Measurements from ENCODE around the gene FNDC7. TPM values are rescaled to one million over a fixed set of nuclear protein-coding genes. Genes with fewer than 3 reads are reported as not detected.

Gene FNDC7
- total and polyA plus RNA-seq, 10 of the 15 experiments (the other 5 are each of a cell fraction or from before 2014, with no cell fraction given) = not detected

DNA sequence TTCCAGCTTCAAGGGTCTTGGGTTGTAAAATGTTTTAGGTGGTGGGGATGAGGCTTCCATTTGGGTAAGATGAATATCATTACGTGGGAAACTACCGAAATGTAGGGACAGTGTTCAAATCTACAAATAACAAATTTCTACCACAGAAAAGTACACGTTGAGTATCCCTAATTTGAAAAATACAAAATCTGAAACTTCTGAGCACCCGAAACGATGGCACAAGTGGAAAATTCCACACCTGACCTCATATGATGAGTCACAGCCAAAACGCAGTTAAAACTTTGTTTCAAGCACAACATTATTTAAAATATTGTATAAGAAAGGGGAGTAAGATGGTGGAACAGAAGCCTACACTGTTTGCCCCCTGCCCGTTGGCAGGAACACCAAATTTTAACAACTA, 43.0 kb upstream of the FNDC7 start:
- 29% methylated on average over 7 of the region's 7 CpGs for WGBS (ENCODE audit: insufficient coverage, insufficient replicate concordance, low lambda C conversion rate, missing lambda C conversion rate)
- H2AFZ ChIP-seq (ENCODE audit: control insufficient read depth, low read depth, low read length) = no peak overlapping the region
- intact Hi-C loops (cut with micrococcal nuclease; ENCODE audit: unreplicated experiment) (loop anchor here (10.0 kb wide), 1 partner anchor 55 kb away; no protein-coding TSS in a partner anchor), in situ Hi-C loops (cut with MboI) (no loop called here)
- H3K4me2 ChIP-seq (ENCODE audit: control insufficient read depth, insufficient read depth) = no peak overlapping the region
- no peak for FAIRE-seq
- no peaks in the 10 kb centered on the region for H3K4me1 ChIP-seq (ENCODE audit: control insufficient read depth, insufficient read depth, low read length)
- ChIA-PET RAD21 (ENCODE audit: unreplicated experiment) (no interaction called here), SMC1A (ENCODE audit: uncharacterized antibody, unreplicated experiment) (no interaction called here), CTCF (no interaction called here), POLR2A (no interaction called here)
- no peaks in the 10 kb centered on the region for H3K36me3 ChIP-seq (ENCODE audit: control insufficient read depth in 2 of 2, insufficient read depth in 2 of 2, low read length in 1 of 2)
- no peaks in the 10 kb centered on the region for H3K79me2 ChIP-seq (ENCODE audit: control insufficient read depth, insufficient read depth, low read length)
- no peak overlapping the region for H3K27ac ChIP-seq (ENCODE audit: control insufficient read depth, insufficient read depth)
- no TSS peak for BruUV-seq (replicated peaks)
- no peak overlapping the region for H3K9ac ChIP-seq (ENCODE audit: control insufficient read depth, insufficient read depth, low read length)
- no peak overlapping the region for H3K4me3 ChIP-seq
- no peak for DNase-seq (ENCODE audit: low read depth, low spot score)
- ATAC-seq = no peak
- H3K27me3 ChIP-seq (replicated peaks in 1 of 2; ENCODE audit: control insufficient read depth in 2 of 2, insufficient read depth in 2 of 2, low read length in 1 of 2) = no peaks in the 10 kb centered on the region
- H4K20me1 ChIP-seq (ENCODE audit: control insufficient read depth, insufficient read depth) = no peaks in the 10 kb centered on the region
- H3K9me3 ChIP-seq (replicated peaks; ENCODE audit: control insufficient read depth, insufficient read depth, low read length) = no peaks in the 10 kb centered on the region
- TF ChIP-seq, protein P1, sequence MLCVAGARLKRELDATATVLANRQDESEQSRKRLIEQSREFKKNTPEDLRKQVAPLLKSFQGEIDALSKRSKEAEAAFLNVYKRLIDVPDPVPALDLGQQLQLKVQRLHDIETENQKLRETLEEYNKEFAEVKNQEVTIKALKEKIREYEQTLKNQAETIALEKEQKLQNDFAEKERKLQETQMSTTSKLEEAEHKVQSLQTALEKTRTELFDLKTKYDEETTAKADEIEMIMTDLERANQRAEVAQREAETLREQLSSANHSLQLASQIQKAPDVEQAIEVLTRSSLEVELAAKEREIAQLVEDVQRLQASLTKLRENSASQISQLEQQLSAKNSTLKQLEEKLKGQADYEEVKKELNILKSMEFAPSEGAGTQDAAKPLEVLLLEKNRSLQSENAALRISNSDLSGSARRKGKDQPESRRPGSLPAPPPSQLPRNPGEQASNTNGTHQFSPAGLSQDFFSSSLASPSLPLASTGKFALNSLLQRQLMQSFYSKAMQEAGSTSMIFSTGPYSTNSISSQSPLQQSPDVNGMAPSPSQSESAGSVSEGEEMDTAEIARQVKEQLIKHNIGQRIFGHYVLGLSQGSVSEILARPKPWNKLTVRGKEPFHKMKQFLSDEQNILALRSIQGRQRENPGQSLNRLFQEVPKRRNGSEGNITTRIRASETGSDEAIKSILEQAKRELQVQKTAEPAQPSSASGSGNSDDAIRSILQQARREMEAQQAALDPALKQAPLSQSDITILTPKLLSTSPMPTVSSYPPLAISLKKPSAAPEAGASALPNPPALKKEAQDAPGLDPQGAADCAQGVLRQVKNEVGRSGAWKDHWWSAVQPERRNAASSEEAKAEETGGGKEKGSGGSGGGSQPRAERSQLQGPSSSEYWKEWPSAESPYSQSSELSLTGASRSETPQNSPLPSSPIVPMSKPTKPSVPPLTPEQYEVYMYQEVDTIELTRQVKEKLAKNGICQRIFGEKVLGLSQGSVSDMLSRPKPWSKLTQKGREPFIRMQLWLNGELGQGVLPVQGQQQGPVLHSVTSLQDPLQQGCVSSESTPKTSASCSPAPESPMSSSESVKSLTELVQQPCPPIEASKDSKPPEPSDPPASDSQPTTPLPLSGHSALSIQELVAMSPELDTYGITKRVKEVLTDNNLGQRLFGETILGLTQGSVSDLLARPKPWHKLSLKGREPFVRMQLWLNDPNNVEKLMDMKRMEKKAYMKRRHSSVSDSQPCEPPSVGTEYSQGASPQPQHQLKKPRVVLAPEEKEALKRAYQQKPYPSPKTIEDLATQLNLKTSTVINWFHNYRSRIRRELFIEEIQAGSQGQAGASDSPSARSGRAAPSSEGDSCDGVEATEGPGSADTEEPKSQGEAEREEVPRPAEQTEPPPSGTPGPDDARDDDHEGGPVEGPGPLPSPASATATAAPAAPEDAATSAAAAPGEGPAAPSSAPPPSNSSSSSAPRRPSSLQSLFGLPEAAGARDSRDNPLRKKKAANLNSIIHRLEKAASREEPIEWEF (IDR thresholded peaks at IDR 0.05; ENCODE audit: insufficient replicate concordance, low read depth, low read length) = no peak
- TF ChIP-seq TAF1 (IDR thresholded peaks at IDR 0.05; ENCODE audit: borderline replicate concordance, low read depth, low read length) = no peak
- TF ChIP-seq, protein P2, sequence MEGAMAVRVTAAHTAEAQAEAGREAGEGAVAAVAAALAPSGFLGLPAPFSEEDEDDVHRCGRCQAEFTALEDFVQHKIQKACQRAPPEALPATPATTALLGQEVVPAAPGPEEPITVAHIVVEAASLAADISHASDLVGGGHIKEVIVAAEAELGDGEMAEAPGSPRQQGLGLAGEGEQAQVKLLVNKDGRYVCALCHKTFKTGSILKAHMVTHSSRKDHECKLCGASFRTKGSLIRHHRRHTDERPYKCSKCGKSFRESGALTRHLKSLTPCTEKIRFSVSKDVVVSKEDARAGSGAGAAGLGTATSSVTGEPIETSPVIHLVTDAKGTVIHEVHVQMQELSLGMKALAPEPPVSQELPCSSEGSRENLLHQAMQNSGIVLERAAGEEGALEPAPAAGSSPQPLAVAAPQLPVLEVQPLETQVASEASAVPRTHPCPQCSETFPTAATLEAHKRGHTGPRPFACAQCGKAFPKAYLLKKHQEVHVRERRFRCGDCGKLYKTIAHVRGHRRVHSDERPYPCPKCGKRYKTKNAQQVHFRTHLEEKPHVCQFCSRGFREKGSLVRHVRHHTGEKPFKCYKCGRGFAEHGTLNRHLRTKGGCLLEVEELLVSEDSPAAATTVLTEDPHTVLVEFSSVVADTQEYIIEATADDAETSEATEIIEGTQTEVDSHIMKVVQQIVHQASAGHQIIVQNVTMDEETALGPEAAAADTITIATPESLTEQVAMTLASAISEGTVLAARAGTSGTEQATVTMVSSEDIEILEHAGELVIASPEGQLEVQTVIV (IDR thresholded peaks at IDR 0.05; ENCODE audit: borderline replicate concordance, partially characterized antibody) = no peak
- no peak for TF ChIP-seq POU2F2 (IDR thresholded peaks at IDR 0.05; ENCODE audit: borderline replicate concordance, low read depth, low read length)
- TF ChIP-seq, protein P3, sequence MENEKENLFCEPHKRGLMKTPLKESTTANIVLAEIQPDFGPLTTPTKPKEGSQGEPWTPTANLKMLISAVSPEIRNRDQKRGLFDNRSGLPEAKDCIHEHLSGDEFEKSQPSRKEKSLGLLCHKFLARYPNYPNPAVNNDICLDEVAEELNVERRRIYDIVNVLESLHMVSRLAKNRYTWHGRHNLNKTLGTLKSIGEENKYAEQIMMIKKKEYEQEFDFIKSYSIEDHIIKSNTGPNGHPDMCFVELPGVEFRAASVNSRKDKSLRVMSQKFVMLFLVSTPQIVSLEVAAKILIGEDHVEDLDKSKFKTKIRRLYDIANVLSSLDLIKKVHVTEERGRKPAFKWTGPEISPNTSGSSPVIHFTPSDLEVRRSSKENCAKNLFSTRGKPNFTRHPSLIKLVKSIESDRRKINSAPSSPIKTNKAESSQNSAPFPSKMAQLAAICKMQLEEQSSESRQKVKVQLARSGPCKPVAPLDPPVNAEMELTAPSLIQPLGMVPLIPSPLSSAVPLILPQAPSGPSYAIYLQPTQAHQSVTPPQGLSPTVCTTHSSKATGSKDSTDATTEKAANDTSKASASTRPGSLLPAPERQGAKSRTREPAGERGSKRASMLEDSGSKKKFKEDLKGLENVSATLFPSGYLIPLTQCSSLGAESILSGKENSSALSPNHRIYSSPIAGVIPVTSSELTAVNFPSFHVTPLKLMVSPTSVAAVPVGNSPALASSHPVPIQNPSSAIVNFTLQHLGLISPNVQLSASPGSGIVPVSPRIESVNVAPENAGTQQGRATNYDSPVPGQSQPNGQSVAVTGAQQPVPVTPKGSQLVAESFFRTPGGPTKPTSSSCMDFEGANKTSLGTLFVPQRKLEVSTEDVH (IDR thresholded peaks at IDR 0.05; ENCODE audit: low read depth, partially characterized antibody) = no peak
- TF ChIP-seq PBX3 (IDR thresholded peaks at IDR 0.05; ENCODE audit: insufficient replicate concordance, low read depth, low read length) = no peak
- no peak for TF ChIP-seq ASH2L (IDR thresholded peaks at IDR 0.05; ENCODE audit: borderline replicate concordance, low read depth)
- no peak for TF ChIP-seq IKZF1 (conservative IDR thresholded peaks at IDR 0.05)
- no peak for TF ChIP-seq ZNF207 (IDR thresholded peaks at IDR 0.05; ENCODE audit: borderline replicate concordance)
- no peak for TF ChIP-seq RELA (IDR thresholded peaks at IDR 0.05; ENCODE audit: borderline replicate concordance, partially characterized antibody)
- TF ChIP-seq SUZ12 (IDR thresholded peaks at IDR 0.05; ENCODE audit: unreplicated experiment) = no peak
- TF ChIP-seq CEBPB (IDR thresholded peaks at IDR 0.05; ENCODE audit: borderline replicate concordance in 1 of 2, low read depth in 2 of 2, low read length in 2 of 2) = no peak
